Renal cortex interstitium (tissue), 15 donors: Measurements from ENCODE around the gene C11orf42. TPM values are rescaled to one million over a fixed set of nuclear protein-coding genes. Genes with fewer than 3 reads are reported as not detected.

Experiments used
- DNase-seq, 11 donors: peaks; one replicate each; pipeline ENCODE4 v3.0.0-alpha.2; 2013; ENCODE audit warnings: low read depth in 9 of 11, low spot score in 4 of 11; ENCODE audit errors: extremely low read depth in 1 of 11
- long read RNA-seq, 16 experiments: transcript quantifications; one replicate each; lab custom pipeline, GENCODE V29; 2026
- polyA plus RNA-seq, 3 donors: library from polyadenylated mRNA; unstranded; fragments of 120-200 nt; gene quantifications; one replicate each; pipeline ENCODE4 v1.2.1, GENCODE V29; 2013; ENCODE audit not compliant: insufficient read length in 3 of 3

C11orf42 gene
- polyA plus RNA-seq: 1 to 10 TPM in 2 of 3 donors, under 1 TPM in 1; 0.78 to 2.1 (median 1.0) TPM
- long read RNA-seq, donor 1: 0 reads
- long read RNA-seq, donor 2: 0 reads
- long read RNA-seq, donor 3: 0 reads
- long read RNA-seq, donor 4, partial matches to known transcripts: 41 of 46 reads
- long read RNA-seq, donor 4, other reads (novel, unspliced or antisense): 5 of 46 reads
- long read RNA-seq, donor 5: 0 reads
- long read RNA-seq, donor 6: 0 reads
- long read RNA-seq, donor 7: 0 reads
- long read RNA-seq, donor 8: 0 reads
- long read RNA-seq, donor 9: 0 reads
- long read RNA-seq, donor 10: 0 reads
- long read RNA-seq, donor 11, partial matches to known transcripts: 6 of 15 reads
- long read RNA-seq, donor 11, other reads (novel, unspliced or antisense): 9 of 15 reads
- long read RNA-seq, donor 12: 0 reads
- long read RNA-seq, donor 13: 0 reads
- long read RNA-seq, donor 14: 0 reads
- long read RNA-seq, donor 15: 0 reads
- long read RNA-seq, donor 16, partial matches to known transcripts: 103 of 126 reads
- long read RNA-seq, donor 16, other reads (novel, unspliced or antisense): 23 of 126 reads

- DNase-seq: no peak
These were observed at the start of gene C11orf42 for GRCh38 chr11:6205366-6205765. Gene C11orf42, plus strand, starts transcription at chr11:6205557. Its CDS starts 59 bp downstream, at chr11:6205616.

- no peak for DNase-seq
These were observed 48.6 kb upstream of the C11orf42 start for GRCh38 chr11:6156628-6157359.

- no peak for DNase-seq
These were observed 35.1 kb upstream of the C11orf42 start, which contains the start of gene OR52B2 for GRCh38 chr11:6170226-6170625. Gene OR52B2, minus strand, starts transcription at chr11:6170326. Its CDS starts 0 bp downstream, at chr11:6170326.

DNA sequence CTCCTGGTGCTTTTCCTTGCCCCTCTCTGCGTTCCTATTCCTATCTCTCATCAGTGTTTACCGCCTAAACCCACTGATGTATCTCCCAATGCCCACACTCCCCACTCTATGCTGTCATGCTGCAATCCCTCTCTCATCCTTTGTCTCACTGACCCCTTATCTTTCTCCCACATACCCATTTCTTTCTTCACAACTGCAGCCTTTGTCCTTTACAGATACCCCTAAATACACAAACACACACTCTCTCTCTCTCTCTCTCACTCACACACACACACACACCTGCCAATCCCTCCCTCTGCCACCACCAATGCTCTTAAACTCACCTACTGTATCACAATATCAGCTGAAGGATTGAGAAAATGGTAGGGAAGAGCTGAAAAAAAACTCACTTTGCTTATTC is 29.9 kb upstream of the C11orf42 start:
- no peak for DNase-seq

DNA sequence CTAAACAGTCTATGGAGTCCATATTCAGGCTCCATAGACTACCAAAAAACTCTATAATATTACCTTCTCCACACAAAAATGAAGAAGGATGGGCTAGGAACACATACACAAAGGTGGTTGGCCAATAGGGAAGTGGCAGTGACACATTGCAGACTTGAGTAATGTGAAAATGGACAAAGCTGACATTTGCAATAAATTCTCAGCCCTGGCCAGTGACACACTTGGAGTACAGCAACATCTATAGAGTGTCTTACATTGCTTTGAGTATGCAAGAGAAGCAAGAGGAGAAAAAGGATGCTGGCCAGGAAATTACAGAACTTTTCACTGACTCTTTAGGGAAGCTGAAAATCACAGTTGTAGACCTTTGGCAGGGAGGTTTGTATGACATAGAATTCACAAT is 13.6 kb upstream of the C11orf42 start:
- no peak for DNase-seq

- DNase-seq: no peak
These were observed 11.2 kb upstream of the C11orf42 start for GRCh38 chr11:6194065-6194581.

DNA sequence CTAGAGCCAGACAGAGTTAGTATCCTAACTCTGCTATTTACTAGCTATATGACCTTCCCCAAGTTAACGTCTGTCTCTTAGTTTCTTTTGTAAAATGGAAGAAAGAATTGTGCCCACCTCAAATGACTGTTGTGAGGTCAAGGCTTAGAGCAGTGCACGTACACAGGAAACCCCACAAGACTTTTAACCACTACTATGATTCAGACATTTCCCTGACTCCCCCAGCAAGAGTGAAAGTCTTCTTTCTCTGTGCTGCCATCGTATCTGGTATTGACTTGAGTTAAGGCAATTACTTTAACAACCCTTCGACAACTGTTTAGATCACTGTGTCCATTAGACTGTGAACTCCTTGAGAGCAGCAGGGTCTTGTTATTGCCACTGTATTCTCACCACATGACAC is 9.0 kb upstream of the C11orf42 start:
- no peak for DNase-seq

GRCh38 chr11:6197466-6198200 is 7.7 kb upstream of the C11orf42 start:
- no peak for DNase-seq

DNA sequence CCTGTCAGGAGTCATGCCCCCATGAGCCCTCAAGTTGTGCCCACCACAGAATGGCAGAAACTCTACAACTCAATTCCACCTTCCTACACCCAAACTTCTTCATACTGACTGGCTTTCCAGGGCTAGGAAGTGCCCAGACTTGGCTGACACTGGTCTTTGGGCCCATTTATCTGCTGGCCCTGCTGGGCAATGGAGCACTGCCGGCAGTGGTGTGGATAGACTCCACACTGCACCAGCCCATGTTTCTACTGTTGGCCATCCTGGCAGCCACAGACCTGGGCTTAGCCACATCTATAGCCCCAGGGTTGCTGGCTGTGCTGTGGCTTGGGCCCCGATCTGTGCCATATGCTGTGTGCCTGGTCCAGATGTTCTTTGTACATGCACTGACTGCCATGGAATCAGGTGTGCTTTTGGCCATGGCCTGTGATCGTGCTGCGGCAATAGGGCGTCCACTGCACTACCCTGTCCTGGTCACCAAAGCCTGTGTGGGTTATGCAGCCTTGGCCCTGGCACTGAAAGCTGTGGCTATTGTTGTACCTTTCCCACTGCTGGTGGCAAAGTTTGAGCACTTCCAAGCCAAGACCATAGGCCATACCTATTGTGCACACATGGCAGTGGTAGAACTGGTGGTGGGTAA is 6.1 kb upstream of the C11orf42 start, which contains the start of gene OR52W1:
TSS of gene OR52W1 (plus strand) at position 51 of the 637 bp plus-strand sequence. CDS start at position 51, 0 bp downstream.
- DNase-seq: no peak

DNA sequence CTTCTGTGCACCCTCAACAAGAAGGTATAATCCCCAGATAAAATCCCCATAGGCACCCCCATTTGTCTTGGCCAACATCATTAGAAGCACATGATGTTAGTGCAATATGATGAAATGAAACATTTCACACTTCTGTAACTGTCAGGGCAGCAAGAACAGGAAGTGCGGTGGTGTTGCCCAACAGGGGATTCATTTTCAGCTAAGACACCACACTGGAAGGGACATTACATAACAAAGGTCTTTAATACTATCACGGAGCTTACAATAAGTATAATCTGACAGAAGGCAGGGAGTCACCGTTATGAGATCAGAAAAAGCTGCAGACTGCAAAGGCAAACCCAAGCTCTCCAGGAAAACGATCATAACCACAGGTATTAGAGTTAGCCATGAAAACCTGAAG is 4.4 kb upstream of the C11orf42 start:
- DNase-seq: no peak

DNA sequence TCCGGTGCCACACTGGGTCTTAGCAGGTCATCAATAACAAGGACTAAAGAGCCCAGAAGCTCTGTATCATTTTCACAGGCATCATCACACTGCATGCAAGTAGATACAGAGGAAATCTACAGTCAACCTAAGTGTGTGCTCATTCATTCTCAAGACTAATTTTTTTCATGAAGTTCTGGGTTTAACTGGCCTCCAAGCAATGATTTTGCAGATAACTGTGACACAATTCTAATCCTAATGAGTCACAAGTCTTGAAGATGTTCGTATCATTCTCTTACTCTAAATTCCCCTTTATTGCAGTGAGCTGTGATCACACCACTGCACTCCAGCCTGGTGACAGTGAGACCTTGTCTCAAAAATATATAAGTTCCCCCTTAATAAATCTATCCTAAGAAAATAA is 3.9 kb upstream of the C11orf42 start:
- DNase-seq: no peak

DNA sequence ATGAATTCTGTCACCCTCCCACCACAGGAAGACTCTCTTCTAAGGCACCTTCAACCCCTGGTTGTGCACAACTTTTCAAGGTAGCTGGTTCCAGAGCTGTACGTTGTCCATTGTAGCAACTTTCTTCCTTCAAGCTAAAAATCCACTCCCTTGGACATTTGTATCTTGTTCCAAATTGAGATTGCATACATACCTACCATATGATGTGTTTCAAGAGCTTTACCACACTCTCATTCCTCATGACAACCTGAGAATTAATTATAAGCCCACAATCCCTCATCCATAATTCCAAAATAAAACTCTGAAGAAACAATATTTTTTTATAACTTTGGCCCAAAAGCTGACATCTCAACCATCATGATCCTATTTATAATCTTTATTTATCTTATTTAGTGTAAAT is 3.3 kb upstream of the C11orf42 start:
- DNase-seq: no peak

DNA sequence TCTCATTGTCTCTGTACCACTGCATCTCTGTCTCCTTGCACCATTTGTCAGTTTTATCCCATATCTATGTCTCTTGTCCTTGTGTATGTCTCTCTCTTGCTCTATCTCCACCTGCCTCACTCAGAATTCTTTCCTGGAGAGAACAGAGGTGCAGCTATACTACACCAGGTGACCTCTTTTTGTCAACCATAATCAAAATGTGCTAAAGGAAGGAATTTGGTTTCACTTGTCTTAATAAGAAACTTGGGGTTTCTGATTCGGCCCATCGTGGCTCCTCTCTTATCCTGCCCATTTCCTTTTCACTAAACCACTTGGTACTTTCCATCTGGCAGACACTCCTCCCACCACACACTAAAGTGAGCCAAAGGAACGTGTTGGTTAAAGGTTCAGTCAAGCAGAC is 2.0 kb upstream of the C11orf42 start:
- no peak for DNase-seq

- no peak for DNase-seq
These were observed 651 bp upstream of the C11orf42 start for GRCh38 chr11:6204706-6205105.

DNA sequence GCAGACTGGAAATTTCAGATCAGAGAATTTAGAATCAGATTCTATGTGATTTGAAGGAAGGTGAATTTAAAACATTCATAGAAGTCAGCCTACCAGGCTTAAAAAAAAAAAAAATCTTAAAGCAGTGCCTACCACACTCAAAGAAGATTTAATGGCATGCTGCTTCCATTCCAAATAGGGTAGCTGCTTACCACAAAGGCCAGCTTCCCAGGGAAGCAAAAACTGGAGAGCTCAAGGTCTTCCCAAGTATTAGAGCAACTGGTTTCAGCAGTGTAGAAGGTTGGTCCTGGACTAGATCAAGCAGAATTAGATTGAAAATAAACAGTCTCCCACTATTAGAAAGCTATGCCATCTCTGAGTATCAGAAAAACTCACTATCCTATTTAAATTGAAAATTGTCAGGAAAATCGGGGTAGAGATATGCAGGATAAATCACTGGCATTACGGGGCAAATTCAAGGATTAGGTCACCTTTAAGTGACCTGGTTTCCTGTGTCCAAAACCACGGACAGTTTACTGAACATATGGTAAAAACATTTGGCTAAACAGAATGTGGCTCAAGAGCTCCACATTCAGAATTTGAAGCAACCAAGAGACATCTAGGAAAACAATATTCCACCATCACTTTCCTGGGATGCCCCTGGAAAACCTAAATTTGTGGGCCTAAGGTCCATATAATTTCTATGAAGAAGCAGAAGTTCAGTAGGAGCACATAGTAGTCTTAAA is 1.3 kb downstream of the C11orf42 start:
- no peak for DNase-seq

DNA sequence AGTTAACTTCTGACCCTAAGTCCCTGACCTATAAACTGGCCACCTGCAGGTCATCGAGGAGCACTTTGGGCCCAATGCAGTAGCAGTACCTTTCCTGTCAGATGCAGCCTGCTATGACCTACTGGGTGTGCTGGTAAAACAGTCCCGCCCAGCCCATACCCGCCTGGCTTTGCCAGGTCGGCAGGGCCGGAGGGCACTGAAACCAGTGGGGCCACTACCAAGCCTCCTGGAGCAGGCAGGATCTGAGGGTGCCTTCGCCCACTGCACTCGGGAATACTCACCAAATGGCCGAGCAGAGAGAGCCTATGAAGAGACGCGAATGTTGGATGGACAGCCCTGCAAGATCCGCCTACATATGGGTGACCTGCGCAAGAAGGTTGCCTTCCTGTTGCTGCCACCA is 4.4 kb downstream of the C11orf42 start:
- DNase-seq: no peak

- no peak for DNase-seq
These were observed 5.1 kb downstream of the C11orf42 start for GRCh38 chr11:6210274-6210955.
